IMR-90 (cell line): ENCODE measurements around the gene SLITRK2. TPM values are rescaled to one million over a fixed set of nuclear protein-coding genes. Genes with fewer than 3 reads are reported as not detected.

Experiments used
- ATAC-seq: fragments of 200-7000 bp; cut with Tn5 transposase; 2 replicates; pipeline ENCODE4 v1.9.1; 2020; ENCODE audit warnings: low read depth, mild to moderate bottlenecking, moderate library complexity
- Bru-seq: library from RNA; stranded (reverse); fragments of 400-500 nt; gene quantifications from one replicate; lab custom pipeline; 2021; lab: Mats Ljungman, UMichigan
- BruChase-seq, 2 experiments: library from RNA; stranded (reverse); fragments of 400-500 nt; gene quantifications; one replicate each; lab custom pipeline; 2021; lab: Mats Ljungman, UMichigan
- BruUV-seq: library from RNA; stranded (reverse); fragments of 400-500 nt; replicated peaks from 2 replicates; lab custom pipeline; 2021; lab: Mats Ljungman, UMichigan
- CTCF ChIA-PET: fragments of 300-600 bp; formaldehyde crosslinking; extraction: SDS; loops from one replicate; lab custom pipeline; 2021; ENCODE audit warnings: antibody characterized with exemption; lab: Yijun Ruan, JAX
- POLR2A ChIA-PET: fragments of 300-600 bp; sonication (Branson Sonifier 250); formaldehyde crosslinking; loops from one replicate; lab custom pipeline; 2022; ENCODE audit warnings: antibody characterized with exemption; ENCODE audit not compliant: unreplicated experiment; lab: Charles Lee
- DNase-seq: peaks from one replicate; pipeline ENCODE4 v3.0.0; 2013
- H2AFZ ChIP-seq: replicated peaks from 2 replicates; pipeline ENCODE3; 2013; ENCODE audit warnings: low read length, mild to moderate bottlenecking; ENCODE audit not compliant: poor library complexity
- H2AK5ac ChIP-seq: 2 replicates; pipeline ENCODE4 v1.6.1; 2013; ENCODE audit warnings: low read depth, low read length, inconsistent platforms
- H2AK9ac ChIP-seq: replicated peaks from 2 replicates; pipeline ENCODE3; 2013; ENCODE audit warnings: mild to moderate bottlenecking, low read depth, low read length, moderate library complexity; ENCODE audit not compliant: poor library complexity
- H2BK120ac ChIP-seq: 2 replicates; pipeline ENCODE4 v1.6.1; 2013; ENCODE audit warnings: low read depth, low read length, inconsistent platforms
- H2BK15ac ChIP-seq: 3 replicates; pipeline ENCODE4 v1.6.1; 2013; ENCODE audit warnings: low read depth, low read length, inconsistent platforms
- H2BK20ac ChIP-seq: 2 replicates; pipeline ENCODE4 v1.6.1; 2013; ENCODE audit warnings: low read depth, mild to moderate bottlenecking, inconsistent platforms, low read length, moderate library complexity
- H2BK5ac ChIP-seq: 2 replicates; pipeline ENCODE4 v1.6.1; 2013; ENCODE audit warnings: mild to moderate bottlenecking, low read depth, low read length, inconsistent platforms; ENCODE audit not compliant: poor library complexity, severe bottlenecking
- H3K14ac ChIP-seq: replicated peaks from 2 replicates; pipeline ENCODE4 v1.6.1; 2013; ENCODE audit warnings: low read depth, low read length, inconsistent platforms
- H3K18ac ChIP-seq: 2 replicates; pipeline ENCODE4 v1.6.1; 2013; ENCODE audit warnings: low read depth, low read length, control low read depth
- H3K23ac ChIP-seq: 2 replicates; pipeline ENCODE4 v1.6.1; 2013; ENCODE audit warnings: low read depth, low read length, inconsistent platforms
- H3K27ac ChIP-seq: 2 replicates; pipeline ENCODE4 v1.5.1; 2013; ENCODE audit warnings: mild to moderate bottlenecking, control low read depth, low read length; ENCODE audit not compliant: insufficient read depth
- H3K27me3 ChIP-seq: 2 replicates; pipeline ENCODE4 v1.6.1; 2013; ENCODE audit warnings: low read length; ENCODE audit not compliant: control insufficient read depth, insufficient read depth
- H3K36me3 ChIP-seq: 2 replicates; pipeline ENCODE4 v1.6.1; 2013; ENCODE audit warnings: low read length, mixed read lengths; ENCODE audit not compliant: control insufficient read depth, insufficient read depth
- H3K4ac ChIP-seq: 2 replicates; pipeline ENCODE4 v1.6.1; 2013; ENCODE audit warnings: low read depth, low read length, inconsistent platforms
- H3K4me1 ChIP-seq: 2 replicates; pipeline ENCODE4 v1.6.1; 2013; ENCODE audit warnings: low read length, mixed read lengths; ENCODE audit not compliant: control insufficient read depth, insufficient read depth
- H3K4me2 ChIP-seq: 2 replicates; pipeline ENCODE4 v1.6.1; 2013; ENCODE audit warnings: low read depth, mild to moderate bottlenecking, control low read depth, low read length, moderate library complexity
- H3K4me3 ChIP-seq: 2 replicates; pipeline ENCODE4 v1.5.1; 2013; ENCODE audit warnings: low read depth, mild to moderate bottlenecking, control low read depth, low read length, moderate library complexity; ENCODE audit not compliant: insufficient read depth
- H3K56ac ChIP-seq: 2 replicates; pipeline ENCODE4 v1.6.1; 2013; ENCODE audit warnings: low read length, inconsistent platforms; ENCODE audit not compliant: insufficient read depth; ENCODE audit errors: extremely low read depth
- H3K79me1 ChIP-seq, 2 experiments: 2 replicates each; pipeline ENCODE4 v1.6.1; 2013; ENCODE audit warnings: low read length in 2 of 2, inconsistent platforms in 1 of 2, low read depth in 1 of 2
- H3K9ac ChIP-seq: 2 replicates; pipeline ENCODE4 v1.6.1; 2013; ENCODE audit warnings: low read depth, low read length, control low read depth
- H3K9me1 ChIP-seq: 2 replicates; pipeline ENCODE4 v1.6.1; 2013; ENCODE audit warnings: low read length, inconsistent platforms; ENCODE audit not compliant: insufficient read depth
- H3K9me3 ChIP-seq: 2 replicates; pipeline ENCODE4 v1.6.1; 2013; ENCODE audit warnings: low read length; ENCODE audit not compliant: control insufficient read depth, insufficient read depth
- H4K20me1 ChIP-seq: 2 replicates; pipeline ENCODE4 v1.6.1; 2013; ENCODE audit warnings: low read length, inconsistent platforms; ENCODE audit not compliant: insufficient read depth
- H4K5ac ChIP-seq: 2 replicates; pipeline ENCODE4 v1.6.1; 2013; ENCODE audit warnings: mild to moderate bottlenecking, low read depth, low read length, control low read depth
- H4K8ac ChIP-seq, 2 experiments: 2 replicates each; pipeline ENCODE4 v1.6.1; 2013; ENCODE audit warnings: low read depth in 2 of 2, low read length in 2 of 2, control low read depth in 1 of 2, inconsistent platforms in 1 of 2
- H4K91ac ChIP-seq: 2 replicates; pipeline ENCODE4 v1.6.1; 2013; ENCODE audit warnings: low read depth, low read length, inconsistent platforms; ENCODE audit not compliant: insufficient read depth
- CEBPB ChIP-seq: IDR thresholded peaks from 2 replicates; pipeline ENCODE4 v1.6.1; 2012; ENCODE audit warnings: low read depth, low read length, improper control_type of control experiment
- CTCF ChIP-seq: conservative IDR thresholded peaks from 2 replicates; pipeline ENCODE4 v1.5.1; 2012; ENCODE audit warnings: mild to moderate bottlenecking, low read depth, low read length, improper control_type of control experiment
- ELK1 ChIP-seq: fragments of 150-350 bp; IDR thresholded peaks from 2 replicates; pipeline ENCODE4 v1.6.1; 2016; ENCODE audit warnings: low read depth, mild to moderate bottlenecking, low read length, moderate library complexity, borderline replicate concordance
- FOS ChIP-seq: fragments of 150-350 bp; IDR thresholded peaks from 2 replicates; pipeline ENCODE4 v1.6.1; 2016; ENCODE audit warnings: low read depth, low read length
- MXI1 ChIP-seq: IDR thresholded peaks from 2 replicates; pipeline ENCODE4 v1.6.1; 2012; ENCODE audit warnings: low read depth, mild to moderate bottlenecking, low read length, moderate library complexity, borderline replicate concordance
- NFE2L2 ChIP-seq: fragments of 150-350 bp; IDR thresholded peaks from 2 replicates; pipeline ENCODE4 v1.6.1; 2016; ENCODE audit warnings: low read depth, mild to moderate bottlenecking, low read length
- POLR2A ChIP-seq: IDR thresholded peaks from 2 replicates; pipeline ENCODE4 v1.6.1; 2012; ENCODE audit warnings: mild to moderate bottlenecking, low read depth, low read length
- RCOR1 ChIP-seq: IDR thresholded peaks from 2 replicates; pipeline ENCODE4 v1.6.1; 2012; ENCODE audit warnings: mild to moderate bottlenecking, low read length, improper control_type of control experiment; ENCODE audit not compliant: insufficient replicate concordance
- RFX5 ChIP-seq: IDR thresholded peaks from 2 replicates; pipeline ENCODE4 v1.8.0; 2012; ENCODE audit warnings: low read depth, mild to moderate bottlenecking, low read length, moderate library complexity
- SMC3 ChIP-seq: fragments of 150-350 bp; IDR thresholded peaks from 2 replicates; pipeline ENCODE4 v1.6.1; 2016; ENCODE audit warnings: low read depth, mild to moderate bottlenecking, antibody characterized with exemption, low read length, moderate library complexity
- WGBS, 2 experiments: methylation state at CpG; one replicate each; pipeline versions ENCODE4 v1.1.5 to v1.1.7; 2013; ENCODE audit warnings: missing lambda C conversion rate in 2 of 2; ENCODE audit not compliant: insufficient read length in 1 of 2; ENCODE audit errors: extremely low coverage in 2 of 2; 5-methylcytosine and 5-hydroxymethylcytosine counted together
- dilution Hi-C: fragments of 300-500 bp; cut with HindIII; formaldehyde crosslinking; loops from one replicate; pipeline ENCODE4 v1.14.3; 2018; ENCODE audit warnings: low sequenced_read_pairs; ENCODE audit not compliant: unreplicated experiment
- in situ Hi-C: fragments of 300-500 bp; cut with MboI; formaldehyde crosslinking; loops from 3 replicates; pipeline ENCODE4 v1.14.3; 2019; ENCODE audit warnings: low sequenced_read_pairs, inconsistent platforms, mixed read lengths
- intact Hi-C: fragments of 100-400 bp; cut with micrococcal nuclease; formaldehyde crosslinking; loops from 2 replicates; pipeline ENCODE4 v1.10.0; 2022
- long read RNA-seq: library from polyadenylated mRNA; unstranded; transcript quantifications from one replicate; pipeline ENCODE4 v2.0.0, GENCODE V29; 2021; ENCODE audit not compliant: unreplicated experiment
- polyA plus RNA-seq, 3 experiments: library from polyadenylated mRNA; depleted of rRNA; stranded (reverse); fragments of >200 nt; gene quantifications; 2 replicates each; pipeline ENCODE4 v1.2.3, GENCODE V29; 2012; ENCODE audit warnings: low replicate concordance in 1 of 3
- total RNA-seq: library from RNA; depleted of rRNA; stranded (reverse); fragments of >200 nt; gene quantifications from 2 replicates; pipeline ENCODE4 v1.2.3, GENCODE V29; 2012; rRNA removed

The SLITRK2 gene
- not detected in 2 replicates for total RNA-seq
- not detected in 2 replicates for polyA plus RNA-seq (2012; rRNA removed)
- polyA plus RNA-seq (2012; cell fraction: cytosol; rRNA removed) = not detected in 2 replicates
- not detected in 2 replicates for polyA plus RNA-seq (2012; cell fraction: nucleus; rRNA removed; ENCODE audit: low replicate concordance)
- Bru-seq, nascent RNA = not detected
- not detected for BruChase-seq, experiment 1, labeled RNA remaining after a 6-hour chase
- BruChase-seq, experiment 2, labeled RNA remaining after a 2-hour chase = not detected
- long read RNA-seq = 0 reads

GRCh38 chrX:145817331-145818185 is at the start of gene SLITRK2:
Gene SLITRK2 (plus strand): TSS chrX:145817829. CDS start chrX:145822426, 4,597 bp downstream.
- Histone ChIP-seq H3K56ac (no peak within 1 kb of the TSS), H3K4me2 (no peak within 1 kb of the TSS), H4K91ac (no peak within 1 kb of the TSS), H3K9me3 (peaks cover 3% of the 10 kb centered on the region; the same call in 1 of the 2 replicates), H4K5ac (no peak within 1 kb of the TSS), H3K23ac (no peak within 1 kb of the TSS), H4K8ac (no peak within 1 kb of the TSS), H2BK5ac (no peak within 1 kb of the TSS), H2AK9ac (no peak within 1 kb of the TSS), H3K27me3 (no peaks in the 10 kb centered on the region), H3K79me1 (no peaks in the 10 kb centered on the region), H3K18ac (no peak within 1 kb of the TSS), H3K14ac (no peak within 1 kb of the TSS), H2BK20ac (no peak within 1 kb of the TSS), H2AFZ (no peak within 1 kb of the TSS), H3K9ac (no peak within 1 kb of the TSS), H3K4me1 (no peaks in the 10 kb centered on the region), H2BK15ac (no peak within 1 kb of the TSS), H3K27ac (no peak within 1 kb of the TSS), H4K20me1 (no peaks in the 10 kb centered on the region), H3K4me3 (no peak within 1 kb of the TSS), H3K9me1 (no peaks in the 10 kb centered on the region), H3K4ac (no peak within 1 kb of the TSS), H2BK120ac (no peak within 1 kb of the TSS), H2AK5ac (no peak within 1 kb of the TSS), H3K36me3 (no peaks in the 10 kb centered on the region)
- no peak for DNase-seq
- in situ Hi-C loops = no loop called here
- dilution Hi-C loops = no loop called here
- POLR2A ChIA-PET = no interaction called here
- no peak for ATAC-seq
- CTCF ChIA-PET = no interaction called here
- intact Hi-C loops = no loop called here
- WGBS, 2 experiments = 27% methylated on average over 25 of the region's 60 CpGs; no CpG with 5 or more reads in 1 of the 2 experiments
- BruUV-seq = no TSS peak
- TF ChIP-seq POLR2A (no peak), SMC3 (no peak), CTCF (no peak), FOS (no peak), ELK1 (no peak), NFE2L2 (no peak), RFX5 (no peak), RCOR1 (no peak), CEBPB (no peak), MXI1 (no peak)
